ENCODE results near the gene SLC9A5. TPM values are rescaled to one million over a fixed set of nuclear protein-coding genes. Genes with fewer than 3 reads are reported as not detected.

SLC9A5 gene
- total RNA-seq, 1 donor from 2014 or later: 1.2 TPM

GRCh38 chr16:67216612-67217490 is 31.9 kb upstream of the SLC9A5 start:
- peak; percentile 69 for DNase-seq

GRCh38 chr16:67223992-67224391 is 24.8 kb upstream of the SLC9A5 start:
- DNase-seq: peak; percentile 27

- DNase-seq: no peak
Measured at GRCh38 chr16:67226295-67226803, 22.4 kb upstream of the SLC9A5 start.

GRCh38 chr16:67226804-67227566 is 21.8 kb upstream of the SLC9A5 start, which contains the start of gene TMEM208:
TSS of gene TMEM208 (plus strand) at chr16:67227130. CDS start at chr16:67227219, 89 bp downstream.
- peak; percentile 99 for DNase-seq

GRCh38 chr16:67227567-67227921 is 21.2 kb upstream of the SLC9A5 start:
- no peak for DNase-seq

- no peak for DNase-seq
Measured at GRCh38 chr16:67228034-67228785, 20.6 kb upstream of the SLC9A5 start.

GRCh38 chr16:67228905-67229304 is 19.9 kb upstream of the SLC9A5 start:
- DNase-seq: no peak

- DNase-seq: no peak
Measured at GRCh38 chr16:67229906-67230808, 18.6 kb upstream of the SLC9A5 start.

GRCh38 chr16:67230809-67231660 is 17.7 kb upstream of the SLC9A5 start:
- DNase-seq: no peak

GRCh38 chr16:67233596-67233995 is 15.2 kb upstream of the SLC9A5 start:
- no peak for DNase-seq

GRCh38 chr16:67234180-67234597 is 14.6 kb upstream of the SLC9A5 start:
- no peak for DNase-seq

- no peak for DNase-seq
Measured at GRCh38 chr16:67235816-67236562, 12.8 kb upstream of the SLC9A5 start.

- peak; percentile 67 for DNase-seq
Measured at GRCh38 chr16:67236563-67237395, 12.0 kb upstream of the SLC9A5 start.

GRCh38 chr16:67237396-67238277 is 11.1 kb upstream of the SLC9A5 start:
- DNase-seq: no peak

GRCh38 chr16:67238278-67238575 is 10.6 kb upstream of the SLC9A5 start:
- DNase-seq: no peak

- DNase-seq: no peak
Measured at GRCh38 chr16:67238806-67239470, 9.8 kb upstream of the SLC9A5 start.

- DNase-seq: no peak
Measured at GRCh38 chr16:67240506-67240905, 8.3 kb upstream of the SLC9A5 start.
